ENCODE data around the gene JCHAIN.

DNA sequence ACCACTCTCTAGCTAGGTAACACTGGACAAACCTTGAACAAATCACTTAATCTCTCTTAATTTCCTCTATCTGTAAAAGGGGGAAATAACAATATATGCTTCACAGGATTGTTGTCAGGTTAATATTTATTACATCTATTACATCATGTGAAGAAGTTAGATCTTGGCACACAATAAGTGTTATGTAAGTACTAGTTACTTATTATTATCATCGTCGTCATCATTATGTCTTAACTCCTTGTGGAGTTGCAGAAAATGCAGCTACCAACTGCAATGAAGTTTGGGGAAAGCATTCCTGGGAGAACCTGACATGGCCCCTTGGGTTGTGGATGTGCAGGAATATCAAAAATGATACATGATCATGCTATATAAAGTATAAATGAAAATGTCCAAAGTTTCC is 4.8 kb upstream of the JCHAIN start:
- TF ChIP-seq, protein P1, sequence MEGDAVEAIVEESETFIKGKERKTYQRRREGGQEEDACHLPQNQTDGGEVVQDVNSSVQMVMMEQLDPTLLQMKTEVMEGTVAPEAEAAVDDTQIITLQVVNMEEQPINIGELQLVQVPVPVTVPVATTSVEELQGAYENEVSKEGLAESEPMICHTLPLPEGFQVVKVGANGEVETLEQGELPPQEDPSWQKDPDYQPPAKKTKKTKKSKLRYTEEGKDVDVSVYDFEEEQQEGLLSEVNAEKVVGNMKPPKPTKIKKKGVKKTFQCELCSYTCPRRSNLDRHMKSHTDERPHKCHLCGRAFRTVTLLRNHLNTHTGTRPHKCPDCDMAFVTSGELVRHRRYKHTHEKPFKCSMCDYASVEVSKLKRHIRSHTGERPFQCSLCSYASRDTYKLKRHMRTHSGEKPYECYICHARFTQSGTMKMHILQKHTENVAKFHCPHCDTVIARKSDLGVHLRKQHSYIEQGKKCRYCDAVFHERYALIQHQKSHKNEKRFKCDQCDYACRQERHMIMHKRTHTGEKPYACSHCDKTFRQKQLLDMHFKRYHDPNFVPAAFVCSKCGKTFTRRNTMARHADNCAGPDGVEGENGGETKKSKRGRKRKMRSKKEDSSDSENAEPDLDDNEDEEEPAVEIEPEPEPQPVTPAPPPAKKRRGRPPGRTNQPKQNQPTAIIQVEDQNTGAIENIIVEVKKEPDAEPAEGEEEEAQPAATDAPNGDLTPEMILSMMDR (IDR thresholded peaks at IDR 0.05; ENCODE audit: control extremely low read depth in 1 of 3, insufficient read depth in 1 of 3, low read depth in 1 of 3, low read length in 3 of 3): no peak
- TF ChIP-seq KDM1A (IDR thresholded peaks at IDR 0.05; ENCODE audit: borderline replicate concordance, low read length): no peak
- TF ChIP-seq EZH2 (IDR thresholded peaks at IDR 0.05; ENCODE audit: low read depth, low read length, severe bottlenecking): no peak
- TF ChIP-seq NANOG (IDR thresholded peaks at IDR 0.05; ENCODE audit: insufficient read depth, low read depth, low read length, poor library complexity, severe bottlenecking): no peak
- no peak for TF ChIP-seq POLR2AphosphoS5 (IDR thresholded peaks at IDR 0.05; ENCODE audit: low read depth, low read length)
- no peak for TF ChIP-seq BACH1 (IDR thresholded peaks at IDR 0.05; ENCODE audit: low read length)
- no peak for TF ChIP-seq POLR2A (IDR thresholded peaks at IDR 0.05; ENCODE audit: control extremely low read depth in 1 of 2, low read depth in 2 of 2, low read length in 2 of 2)

Measured in H1 (cell line).